HepG2 (cell line): Measurements from ENCODE around the gene COG8. TPM values are rescaled to one million over a fixed set of nuclear protein-coding genes. Genes with fewer than 3 reads are reported as not detected.

Source experiments
- AFF4 ChIP-seq: sonication (generic); formaldehyde crosslinking; IDR thresholded peaks from 2 replicates; pipeline ENCODE4 v1.4.0; 2020; ENCODE audit warnings: missing genetic modification reagents
- ASH2L ChIP-seq: fragments of 300-600, 200-600 bp; sonication (generic); IDR thresholded peaks from 2 replicates; pipeline ENCODE4 v1.7.0; 2017; ENCODE audit warnings: low read depth, mild to moderate bottlenecking, moderate library complexity, mixed read lengths, low read length; ENCODE audit not compliant: insufficient read length
- BCL6 ChIP-seq: IDR thresholded peaks from 2 replicates; pipeline ENCODE4 v1.6.1; 2016; ENCODE audit warnings: missing genetic modification reagents, missing compliant biosample characterization
- BRCA1 ChIP-seq: sonication (generic); formaldehyde crosslinking; IDR thresholded peaks from 2 replicates; pipeline ENCODE4 v1.4.0; 2020; ENCODE audit warnings: missing genetic modification reagents
- CENPT ChIP-seq: sonication (generic); formaldehyde crosslinking; IDR thresholded peaks from 2 replicates; pipeline ENCODE4 v1.8.0; 2022; ENCODE audit warnings: low read depth, mild to moderate bottlenecking, moderate library complexity, missing genetic modification reagents
- DDIT3 ChIP-seq: sonication (generic); formaldehyde crosslinking; IDR thresholded peaks from 2 replicates; pipeline ENCODE4 v1.4.0; 2020; ENCODE audit warnings: mild to moderate bottlenecking, missing genetic modification reagents
- FIP1L1 ChIP-seq: fragments of 200-400 bp; formaldehyde crosslinking; IDR thresholded peaks from 2 replicates; pipeline ENCODE4 v1.6.1; 2018; ENCODE audit warnings: low read depth, mild to moderate bottlenecking, low read length, moderate library complexity, borderline replicate concordance; ENCODE audit not compliant: insufficient read depth
- NFAT5 ChIP-seq: sonication (generic); formaldehyde crosslinking; IDR thresholded peaks from 2 replicates; pipeline ENCODE4 v1.4.0; 2020; ENCODE audit warnings: missing genetic modification reagents
- SAFB2 ChIP-seq: sonication (generic); formaldehyde crosslinking; IDR thresholded peaks from 2 replicates; pipeline ENCODE4 v1.5.1; 2020; ENCODE audit warnings: missing genetic modification reagents, low read depth, mild to moderate bottlenecking, borderline replicate concordance
- SRY ChIP-seq: sonication (generic); formaldehyde crosslinking; IDR thresholded peaks from 2 replicates; pipeline ENCODE4 v1.8.0; 2022; ENCODE audit warnings: mild to moderate bottlenecking, missing genetic modification reagents
- YEATS4 ChIP-seq: sonication (generic); formaldehyde crosslinking; IDR thresholded peaks from 2 replicates; pipeline ENCODE4 v1.4.0; 2020; ENCODE audit warnings: missing genetic modification reagents, borderline replicate concordance
- ZNF280B ChIP-seq: sonication (generic); formaldehyde crosslinking; IDR thresholded peaks from 2 replicates; pipeline ENCODE4 v1.5.0; 2020; ENCODE audit warnings: missing genetic modification reagents, mild to moderate bottlenecking, borderline replicate concordance
- ZNF550 ChIP-seq: sonication (generic); formaldehyde crosslinking; IDR thresholded peaks from 2 replicates; pipeline ENCODE4 v1.4.0; 2020; ENCODE audit warnings: mild to moderate bottlenecking, missing genetic modification reagents, borderline replicate concordance
- ZNF772 ChIP-seq: sonication (generic); formaldehyde crosslinking; IDR thresholded peaks from 2 replicates; pipeline ENCODE4 v1.5.0; 2020; ENCODE audit warnings: mild to moderate bottlenecking, missing genetic modification reagents
- polyA plus RNA-seq, 8 experiments: library from polyadenylated mRNA; depleted of rRNA in 3 of 8; stranded (reverse) in 7 of 8; unstranded in 1 of 8; fragments of >200 nt; fragmentation: Illumina TruSeq in 4 of 8; extraction: Trizol in 4 of 8; gene quantifications; 2 replicates each; pipeline versions ENCODE4 v1.2.1 to v1.2.3, GENCODE V29; 2011 to 2016; ENCODE audit warnings: low read depth in 4 of 8, missing spikeins in 1 of 8, mixed read lengths in 1 of 8; ENCODE audit not compliant: insufficient read depth in 1 of 8
- total RNA-seq, 5 experiments: library from RNA; depleted of rRNA; stranded (reverse); fragments of >200 nt; fragmentation: Illumina TruSeq; extraction: Trizol; gene quantifications; 2 replicates each; pipeline ENCODE4 v1.2.3, GENCODE V29; 2016; ENCODE audit warnings: low read depth in 1 of 5

Gene COG8
- total and polyA plus RNA-seq, 2 of the 13 experiments (the other 11 are each of a cell fraction or from before 2014, with no cell fraction given): 45.5 to 52.1 TPM

GRCh38 chr16:69310653-69311532, 28.5 kb downstream of the COG8 start, which contains the start of gene VPS4A (continued):
- TF ChIP-seq BCL6 (CRISPR knock-in tag) (no peak; the same call in 1 of the 2 replicates), SRY (CRISPR knock-in tag) (peak; percentile 66), ZNF550 (CRISPR knock-in tag) (no peak), SAFB2 (no peak), AFF4 (no peak; the same call in 1 of the 2 replicates), CENPT (CRISPR knock-in tag) (peak; percentile 87), FIP1L1 (no peak), BRCA1 (no peak), ZNF280B (no peak), NFAT5 (CRISPR knock-in tag) (peak; percentile 84), YEATS4 (CRISPR knock-in tag) (peak; percentile 84), DDIT3 (no peak), ASH2L (no peak), ZNF772 (CRISPR knock-in tag) (peak; percentile 44; the same call in 1 of the 2 replicates)
